Natural killer cell treated with Interleukin-12 subunit alpha and Interleukin-12 subunit beta and Interleukin-15 and Interleukin-18, amount 100 ng/mL, for 72 hours (primary cell): ENCODE measurements around the gene KLHL14. TPM values are rescaled to one million over a fixed set of nuclear protein-coding genes. Genes with fewer than 3 reads are reported as not detected.
A peak's percentile ranks its signal among the peaks of the same experiment; 100 is the strongest.

Experiments
- ATAC-seq, 2 donors: fragments of 150-1000 bp; cut with Tn5 transposase in 1 of 2; sonication (Bioruptor Pico), chemical (Tn5 transposase) in 1 of 2; 2 replicates each; pipeline ENCODE4 v1.10.0; 2021
- DNase-seq: peaks from one replicate; pipeline ENCODE4 v3.0.0; 2022; ENCODE audit warnings: low spot score
- H3K27ac Mint-ChIP-seq, 2 donors: 1 replicate in 1 of 2; 2 replicates in 1 of 2; pipeline ENCODE4 v1.8.0; 2022; ENCODE audit warnings: mixed read lengths in 2 of 2, mild to moderate bottlenecking in 1 of 2, moderate library complexity in 1 of 2
- H3K27me3 Mint-ChIP-seq, 2 donors: 1 replicate in 1 of 2; 2 replicates in 1 of 2; pipeline ENCODE4 v1.8.0; 2022; ENCODE audit warnings: mixed read lengths in 2 of 2
- H3K36me3 Mint-ChIP-seq: one replicate; pipeline ENCODE4 v1.8.0; 2022; ENCODE audit warnings: mixed read lengths
- H3K4me1 Mint-ChIP-seq, 2 donors: 1 replicate in 1 of 2; 2 replicates in 1 of 2; pipeline ENCODE4 v1.8.0; 2022; ENCODE audit warnings: low read depth in 2 of 2, mixed read lengths in 2 of 2, mild to moderate bottlenecking in 1 of 2
- H3K4me3 Mint-ChIP-seq: one replicate; pipeline ENCODE4 v1.8.0; 2022; ENCODE audit warnings: mixed read lengths
- H3K9me3 Mint-ChIP-seq: 2 replicates; pipeline ENCODE4 v1.8.0; 2022; ENCODE audit warnings: mixed read lengths
- total RNA-seq, 2 donors: library from RNA; stranded (reverse); gene quantifications; one replicate each; pipeline ENCODE4 v1.2.3, GENCODE V29; 2022

Gene KLHL14
- total RNA-seq, 2 donors from 2014 or later = 0.22 TPM; not detected in 1

DNA sequence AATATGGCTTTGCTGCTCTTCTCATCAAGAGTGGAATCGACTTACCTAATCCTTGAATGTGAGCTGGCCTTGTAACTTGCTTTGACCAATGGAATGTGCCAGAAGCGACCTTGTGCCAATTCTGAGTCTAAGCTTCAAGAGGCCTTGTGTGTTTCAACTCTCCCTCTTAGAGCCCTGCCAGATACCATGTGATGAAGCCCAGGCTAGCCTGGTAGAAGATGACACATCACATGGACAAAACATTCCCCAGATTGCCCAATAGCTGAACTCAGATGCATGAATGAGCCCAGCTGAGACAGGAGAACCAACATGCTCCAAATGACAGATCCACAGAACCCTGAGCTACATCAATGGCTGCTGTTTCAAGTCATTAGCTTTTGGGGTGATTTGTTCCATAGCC lies 4.2 kb upstream of the KLHL14 start:
- no peak overlapping the region for H3K4me3 Mint-ChIP-seq
- no peak overlapping the region for H3K27ac Mint-ChIP-seq
- H3K4me1 Mint-ChIP-seq = no peaks in the 10 kb centered on the region
- H3K9me3 Mint-ChIP-seq = peaks cover 4% of the 10 kb centered on the region
- peaks cover 11% of the 10 kb centered on the region for H3K36me3 Mint-ChIP-seq
- peaks cover 19 to 30% of the 10 kb centered on the region in 2 donors for H3K27me3 Mint-ChIP-seq
- no peak for ATAC-seq
- no peak for DNase-seq

DNA sequence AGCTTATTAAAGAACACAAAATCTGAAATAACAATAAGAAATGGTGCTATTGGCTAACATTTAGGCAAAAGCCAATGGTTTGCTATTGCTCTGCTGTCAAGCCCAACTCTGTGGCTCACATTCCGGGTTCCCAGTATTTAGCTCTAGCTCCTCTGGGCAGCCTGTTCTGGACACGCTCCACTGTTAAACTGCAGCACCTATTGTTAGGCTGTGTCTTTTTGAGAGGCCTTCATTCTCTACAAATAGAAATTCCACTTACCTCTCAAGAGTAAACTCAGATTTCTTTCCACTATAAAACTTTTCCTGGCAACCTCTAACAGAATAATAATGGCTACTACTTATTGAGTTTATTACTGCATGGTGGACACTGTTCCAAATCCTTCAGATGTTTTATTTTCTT lies 3.7 kb upstream of the KLHL14 start:
- H3K4me3 Mint-ChIP-seq = no peak overlapping the region
- peaks cover 4% of the 10 kb centered on the region for H3K9me3 Mint-ChIP-seq
- peaks cover 19 to 31% of the 10 kb centered on the region in 2 donors for H3K27me3 Mint-ChIP-seq
- ATAC-seq (no peak), DNase-seq (no peak)
- no peaks in the 10 kb centered on the region for H3K4me1 Mint-ChIP-seq
- H3K36me3 Mint-ChIP-seq = peaks cover 11% of the 10 kb centered on the region
- no peak overlapping the region for H3K27ac Mint-ChIP-seq

DNA sequence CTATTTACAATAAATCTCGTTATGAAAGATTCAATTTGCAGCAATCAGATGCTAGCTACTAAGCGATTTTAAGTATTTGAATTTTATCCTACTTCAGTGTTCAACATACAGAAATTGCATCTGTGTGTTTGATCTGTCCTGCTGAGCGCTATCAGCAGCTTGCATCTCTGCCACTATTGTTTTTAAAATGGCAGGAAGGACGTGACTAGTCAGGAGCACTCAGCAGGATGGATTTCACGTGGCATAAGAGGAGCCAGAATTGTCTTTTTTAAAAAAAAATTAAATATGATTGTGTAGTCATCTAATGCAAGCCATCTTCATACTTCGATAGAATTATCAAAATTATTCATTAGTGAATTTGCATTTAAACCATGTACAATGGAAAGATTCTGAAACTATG lies 2.8 kb upstream of the KLHL14 start:
- Mint-ChIP-seq H3K9me3 (peaks cover 4% of the 10 kb centered on the region), H3K27ac (no peak overlapping the region), H3K4me1 (no peaks in the 10 kb centered on the region), H3K27me3 (peaks cover 19 to 31% of the 10 kb centered on the region in 2 donors), H3K4me3 (no peak overlapping the region), H3K36me3 (peaks cover 11% of the 10 kb centered on the region)
- ATAC-seq = no peak
- no peak for DNase-seq

DNA sequence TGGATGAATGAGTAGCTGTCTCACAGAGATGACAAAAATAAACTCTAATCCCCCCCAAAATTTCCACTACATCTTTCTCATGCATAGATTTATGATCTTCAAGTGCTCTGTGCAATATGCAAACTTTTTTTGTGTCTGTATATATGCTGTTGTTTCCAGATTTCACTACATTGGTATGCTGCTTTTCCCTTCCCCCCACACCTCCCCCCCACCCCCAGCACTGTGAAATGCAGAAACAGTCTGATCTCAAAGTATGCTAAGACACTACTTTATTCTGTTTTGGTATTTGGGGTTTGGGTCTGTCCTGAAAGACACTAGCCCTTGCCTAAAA lies 524 bp upstream of the KLHL14 start:
- Mint-ChIP-seq H3K4me3 (no peak overlapping the region), H3K27me3 (peaks cover 30 to 41% of the 10 kb centered on the region in 2 donors), H3K4me1 (no peaks in the 10 kb centered on the region), H3K9me3 (peaks cover 4% of the 10 kb centered on the region), H3K36me3 (peaks cover 11% of the 10 kb centered on the region), H3K27ac (no peak overlapping the region)
- no peak for ATAC-seq
- DNase-seq = no peak

DNA sequence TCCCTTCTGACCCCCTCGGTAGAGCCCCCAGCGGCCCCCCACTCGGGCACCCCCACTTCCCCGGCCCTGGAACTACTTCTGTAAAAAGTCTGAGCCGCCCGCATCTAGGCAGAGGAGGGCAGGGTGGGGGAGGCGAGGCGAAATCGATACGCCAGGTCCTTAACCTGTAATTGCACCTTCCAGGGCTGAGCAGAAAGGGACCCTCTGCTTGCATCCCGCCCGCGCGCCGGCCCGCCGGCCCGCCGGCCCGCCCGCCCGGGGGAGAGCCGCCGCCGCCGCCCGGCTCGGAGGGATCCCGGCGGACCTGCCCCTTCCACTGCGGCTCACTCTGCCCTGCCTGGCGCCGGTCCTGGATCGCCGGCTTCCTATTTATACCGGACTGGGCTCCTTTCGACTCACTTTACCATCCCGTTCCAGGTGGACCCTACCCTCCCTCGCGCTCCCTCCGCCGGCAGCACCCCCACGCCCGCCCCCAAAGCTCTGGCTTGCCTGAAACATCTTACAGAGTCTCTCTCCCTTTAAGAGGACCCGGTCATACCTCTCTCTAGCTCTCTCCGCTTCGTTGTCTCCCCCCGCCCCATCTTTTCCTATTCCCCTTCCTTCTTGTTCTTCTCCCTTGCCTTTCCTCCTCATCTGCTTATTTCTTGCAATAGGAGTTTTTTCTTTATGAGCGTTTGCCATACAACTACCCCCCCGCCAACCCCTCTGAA lies 797 bp downstream of the KLHL14 start:
- peaks cover 4% of the 10 kb centered on the region for H3K9me3 Mint-ChIP-seq
- peaks cover 30 to 42% of the 10 kb centered on the region in 2 donors for H3K27me3 Mint-ChIP-seq
- H3K36me3 Mint-ChIP-seq = peaks cover 11% of the 10 kb centered on the region
- no peak for DNase-seq
- H3K4me3 Mint-ChIP-seq = no peak overlapping the region
- no peaks in the 10 kb centered on the region for H3K4me1 Mint-ChIP-seq
- no peak overlapping the region for H3K27ac Mint-ChIP-seq
- ATAC-seq = peak in 1 of 2 donors; percentile 13

DNA sequence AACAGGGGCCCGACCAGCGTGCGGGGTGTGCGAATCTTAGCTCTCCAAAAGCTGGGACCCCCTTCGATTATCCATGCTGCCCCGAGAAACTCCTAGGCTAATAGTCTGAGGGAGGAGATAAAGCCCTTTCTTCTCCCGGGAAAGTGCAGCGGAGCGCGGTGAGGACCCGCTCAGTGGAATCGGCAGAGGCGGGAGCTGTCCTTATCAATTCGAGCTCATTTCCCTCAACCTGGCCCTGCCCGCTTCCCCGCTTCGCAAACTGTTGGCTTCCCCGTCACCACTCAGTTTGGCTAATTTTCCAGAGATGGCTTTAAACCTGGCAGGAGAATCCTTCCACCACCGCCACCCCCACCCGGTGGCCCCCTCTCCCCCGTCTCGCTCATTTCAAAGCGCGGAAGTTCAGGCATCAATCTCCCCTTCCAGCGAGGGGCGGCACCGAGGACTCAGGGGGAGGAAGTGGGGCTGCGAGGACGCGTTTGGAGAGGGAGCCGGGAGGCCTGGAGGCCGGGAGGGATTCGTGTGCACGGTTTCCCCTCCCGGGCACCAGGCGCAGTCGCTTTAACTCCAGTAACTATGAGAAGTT lies 1.6 kb downstream of the KLHL14 start:
- H3K4me3 Mint-ChIP-seq = no peak overlapping the region
- no peaks in the 10 kb centered on the region for H3K4me1 Mint-ChIP-seq
- H3K27ac Mint-ChIP-seq = no peak overlapping the region
- DNase-seq (no peak), ATAC-seq (no peak)
- H3K27me3 Mint-ChIP-seq = peaks cover 30 to 42% of the 10 kb centered on the region in 2 donors
- H3K36me3 Mint-ChIP-seq = peaks cover 11% of the 10 kb centered on the region
- no peaks in the 10 kb centered on the region for H3K9me3 Mint-ChIP-seq

DNA sequence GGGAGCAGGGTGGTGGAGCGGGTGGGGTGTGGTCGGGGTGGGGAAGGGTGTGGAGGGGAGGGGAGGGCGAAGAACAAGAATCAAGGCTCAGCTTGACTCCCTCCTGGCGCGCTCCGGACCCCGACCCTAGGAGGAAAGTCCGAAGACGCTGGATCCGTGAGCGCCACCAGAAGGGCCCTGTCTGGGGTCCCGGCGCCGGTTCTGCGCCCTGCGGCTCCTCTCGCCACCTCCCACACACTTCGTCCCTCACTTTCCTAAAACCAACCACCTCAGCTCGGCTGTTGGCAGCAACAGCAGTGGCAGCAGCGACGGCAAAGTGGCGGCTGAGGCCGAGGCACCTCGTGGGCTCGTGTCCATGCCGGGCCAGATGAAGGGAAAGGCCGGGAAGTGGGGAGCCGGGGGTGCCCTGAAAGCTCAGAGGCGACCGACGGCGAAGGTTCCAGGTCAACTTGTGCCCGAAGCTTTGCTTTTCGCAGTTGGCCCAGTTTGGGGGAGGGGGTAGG lies 2.1 kb downstream of the KLHL14 start:
- H3K4me1 Mint-ChIP-seq = no peaks in the 10 kb centered on the region
- no peak overlapping the region for H3K4me3 Mint-ChIP-seq
- H3K27ac Mint-ChIP-seq = no peak overlapping the region
- DNase-seq (no peak), ATAC-seq (no peak)
- H3K9me3 Mint-ChIP-seq = no peaks in the 10 kb centered on the region
- peaks cover 11% of the 10 kb centered on the region for H3K36me3 Mint-ChIP-seq
- peaks cover 30 to 42% of the 10 kb centered on the region in 2 donors for H3K27me3 Mint-ChIP-seq

DNA sequence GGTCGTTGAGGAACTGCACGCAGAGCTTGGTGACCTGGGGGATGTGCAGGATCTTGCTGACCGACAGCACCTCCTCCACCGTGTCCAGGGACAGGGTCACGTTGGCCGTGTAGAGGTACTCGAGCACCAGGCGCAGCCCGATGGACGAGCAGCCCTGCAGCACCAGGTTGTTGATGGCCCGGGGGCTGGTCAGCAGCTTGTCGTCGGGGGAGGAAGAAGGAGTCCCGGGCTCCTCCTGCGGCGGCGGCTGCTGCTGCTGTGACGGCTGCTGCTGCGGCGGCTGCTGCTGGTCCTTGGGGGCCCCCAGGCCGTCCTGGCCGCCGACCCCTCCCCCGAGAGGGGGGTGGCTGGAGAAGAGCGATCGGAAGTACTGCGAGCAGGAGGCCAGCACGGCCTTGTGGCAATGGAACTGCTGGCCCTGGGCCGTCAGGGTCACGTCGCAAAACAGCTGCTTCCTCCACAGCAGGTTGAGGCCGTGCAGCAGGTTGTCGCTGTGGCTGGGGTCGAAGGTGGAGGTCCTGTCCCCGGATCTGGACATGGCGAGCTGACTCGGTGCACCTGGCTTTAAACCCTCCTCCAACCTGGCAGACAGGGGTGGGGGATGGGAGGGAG lies 2.7 kb downstream of the KLHL14 start:
- H3K27me3 Mint-ChIP-seq = peaks cover 30 to 42% of the 10 kb centered on the region in 2 donors
- H3K9me3 Mint-ChIP-seq = no peaks in the 10 kb centered on the region
- peaks cover 11% of the 10 kb centered on the region for H3K36me3 Mint-ChIP-seq
- no peaks in the 10 kb centered on the region for H3K4me1 Mint-ChIP-seq
- H3K4me3 Mint-ChIP-seq = no peak overlapping the region
- ATAC-seq (peak; percentile 13 to 20), DNase-seq (no peak)
- no peak overlapping the region for H3K27ac Mint-ChIP-seq

DNA sequence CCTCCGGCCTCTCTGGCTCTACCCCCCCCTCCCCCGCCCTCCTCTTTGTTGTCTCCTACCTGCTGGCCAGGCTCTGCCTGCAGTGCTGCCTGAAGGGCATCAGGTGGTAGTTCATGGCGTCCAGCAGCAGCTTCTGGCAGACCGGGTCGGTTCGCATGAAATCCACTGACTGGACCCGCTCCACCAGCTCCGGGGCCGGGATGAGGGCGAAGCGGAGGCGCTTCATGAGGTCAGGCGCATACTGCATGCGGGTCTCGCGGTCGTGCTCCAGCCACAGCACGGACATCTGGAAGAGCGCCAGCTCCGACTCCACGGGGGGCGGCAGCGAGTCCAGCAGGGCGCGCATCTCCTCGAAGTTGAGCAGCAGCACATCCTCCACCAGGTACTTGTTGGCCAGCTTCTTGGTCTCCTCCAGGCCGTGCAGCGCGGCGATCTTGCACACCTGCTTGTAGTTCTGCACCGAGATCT lies 3.2 kb downstream of the KLHL14 start:
- peaks cover 30 to 38% of the 10 kb centered on the region in 2 donors for H3K27me3 Mint-ChIP-seq

DNA sequence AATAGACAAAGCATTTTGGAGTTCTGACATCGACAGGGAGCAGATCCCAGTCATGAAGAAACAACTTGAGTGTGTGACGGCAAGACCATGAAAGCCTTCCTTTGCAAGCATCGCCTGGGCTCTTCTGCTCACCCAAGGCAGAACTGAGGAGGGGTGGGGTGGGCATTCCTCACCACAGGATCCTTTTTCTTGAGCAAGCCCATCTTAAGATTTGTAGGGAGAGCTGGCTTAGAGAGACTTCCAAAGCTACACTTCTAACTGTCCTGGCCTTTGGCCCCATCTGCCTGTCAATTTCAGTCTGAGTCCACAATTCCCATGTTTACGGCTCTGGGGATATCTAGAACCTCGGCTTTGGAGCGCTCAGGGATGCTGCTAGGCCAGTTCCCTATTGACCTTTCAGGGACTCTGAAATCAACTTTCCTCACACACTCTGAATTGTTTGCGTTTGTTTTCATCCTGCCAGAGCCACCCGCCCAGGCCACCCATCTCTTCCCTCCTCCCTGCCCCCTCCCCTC lies 3.7 kb downstream of the KLHL14 start:
- no peak for ATAC-seq
- Mint-ChIP-seq H3K4me1 (no peaks in the 10 kb centered on the region), H3K36me3 (peaks cover 11% of the 10 kb centered on the region), H3K9me3 (no peaks in the 10 kb centered on the region), H3K27me3 (peaks cover 28 to 33% of the 10 kb centered on the region in 2 donors), H3K27ac (no peak overlapping the region), H3K4me3 (no peak overlapping the region)
- no peak for DNase-seq

More for the DNA sequence above, 3.2 kb downstream of the KLHL14 start:
- DNase-seq = no peak
- Mint-ChIP-seq H3K4me1 (no peaks in the 10 kb centered on the region), H3K4me3 (no peak overlapping the region), H3K27ac (no peak overlapping the region), H3K9me3 (no peaks in the 10 kb centered on the region), H3K36me3 (peaks cover 11% of the 10 kb centered on the region)
- ATAC-seq = no peak

DNA sequence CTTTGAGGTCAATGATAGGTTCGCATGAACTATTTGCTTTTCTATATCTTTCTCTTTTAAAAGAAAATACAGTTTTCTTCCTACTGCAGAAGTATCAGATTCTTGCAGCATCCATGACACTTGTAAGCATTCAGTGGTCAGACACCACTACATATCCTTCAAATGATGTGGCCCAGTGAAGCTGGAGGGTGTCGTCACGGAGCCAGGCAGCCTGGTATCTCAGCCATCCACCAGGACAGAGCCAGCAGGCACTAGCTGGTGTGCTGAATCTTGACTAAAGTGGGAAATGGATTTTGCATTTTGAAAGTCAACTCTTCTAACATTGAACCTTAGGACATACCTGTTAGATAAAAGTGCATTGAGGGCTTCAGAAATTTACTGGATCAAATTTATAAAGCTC lies 5.4 kb downstream of the KLHL14 start:
- no peak overlapping the region for H3K4me3 Mint-ChIP-seq
- no peaks in the 10 kb centered on the region for H3K9me3 Mint-ChIP-seq
- H3K27me3 Mint-ChIP-seq = peaks cover 14 to 16% of the 10 kb centered on the region in 2 donors
- no peaks in the 10 kb centered on the region for H3K4me1 Mint-ChIP-seq
- no peak overlapping the region for H3K27ac Mint-ChIP-seq
- H3K36me3 Mint-ChIP-seq = peaks cover under 1% of the 10 kb centered on the region
- ATAC-seq (no peak), DNase-seq (no peak)

DNA sequence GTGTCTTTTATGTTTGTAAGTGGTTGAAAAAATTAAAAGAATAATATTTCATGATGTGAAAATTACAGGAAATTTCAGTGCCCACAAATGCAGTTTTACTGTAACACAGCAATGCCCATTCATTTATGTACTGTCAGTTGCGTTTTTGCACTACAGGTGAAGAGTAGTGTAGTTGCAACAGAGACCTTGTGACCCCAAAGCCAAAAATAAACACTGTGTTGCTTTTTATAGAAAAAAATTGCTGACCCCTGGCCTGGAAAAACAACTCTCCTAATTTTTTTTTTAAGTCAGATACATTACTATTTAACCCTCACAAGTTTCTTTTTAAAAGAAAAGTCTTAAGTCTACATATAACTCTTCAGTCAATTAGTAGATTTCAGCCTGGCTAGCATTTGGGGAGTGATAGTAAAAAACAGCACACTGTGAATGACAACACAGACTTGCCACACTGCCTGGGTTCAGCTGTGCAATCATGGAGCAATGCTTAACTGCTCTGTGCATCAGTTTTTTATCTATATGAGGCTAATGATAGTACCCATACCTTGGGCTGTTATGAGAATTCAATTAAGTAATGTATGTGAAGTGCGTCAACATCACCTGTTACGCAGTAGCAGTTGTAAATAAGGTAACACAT lies 8.1 kb downstream of the KLHL14 start:
- Mint-ChIP-seq H3K27ac (no peak overlapping the region), H3K4me3 (no peak overlapping the region), H3K9me3 (no peaks in the 10 kb centered on the region), H3K4me1 (no peaks in the 10 kb centered on the region), H3K27me3 (peaks cover 9 to 11% of the 10 kb centered on the region in 2 donors), H3K36me3 (no peaks in the 10 kb centered on the region)
- DNase-seq = no peak
- no peak for ATAC-seq

DNA sequence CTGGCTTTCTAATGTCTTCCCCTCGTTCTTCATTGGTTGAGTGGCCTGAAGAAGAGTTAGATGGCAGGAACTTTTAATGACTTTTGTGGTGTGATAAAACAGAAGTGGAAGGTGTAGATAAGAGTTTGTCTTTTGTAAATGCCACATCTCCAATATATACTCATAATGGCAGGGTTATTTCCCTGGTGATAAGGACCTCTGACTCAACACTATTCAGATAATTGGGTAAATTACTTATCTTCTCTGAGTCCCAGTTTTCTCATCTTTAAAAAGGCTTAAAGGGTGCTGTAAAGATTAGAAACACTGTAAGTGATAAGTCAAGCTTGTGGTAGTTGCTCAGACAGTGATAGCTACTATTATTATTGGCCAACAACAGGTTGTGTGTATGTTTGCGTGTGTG lies 9.5 kb downstream of the KLHL14 start:
- Mint-ChIP-seq H3K27me3 (peaks cover 0 to 1% of the 10 kb centered on the region in 2 donors), H3K27ac (no peak overlapping the region)

More for the DNA sequence above, 9.5 kb downstream of the KLHL14 start:
- DNase-seq (no peak), ATAC-seq (no peak)
- Mint-ChIP-seq H3K36me3 (no peaks in the 10 kb centered on the region), H3K9me3 (no peaks in the 10 kb centered on the region), H3K4me3 (no peak overlapping the region), H3K4me1 (no peaks in the 10 kb centered on the region)
